PC-9 (cell line): Measurements from ENCODE around the gene ERAP2. TPM values are rescaled to one million over a fixed set of nuclear protein-coding genes. Genes with fewer than 3 reads are reported as not detected.

Experiments used
- BruUV-seq: library from RNA; stranded (reverse); fragments of 400-500 nt; replicated peaks from 2 replicates; lab custom pipeline; 2021; lab: Mats Ljungman, UMichigan
- CTCF ChIA-PET: fragments of 300-600 bp; sonication (Branson Sonifier 250); formaldehyde crosslinking; loops from one replicate; lab custom pipeline; 2022; ENCODE audit warnings: antibody characterized with exemption; lab: Charles Lee
- POLR2A ChIA-PET: fragments of 300-600 bp; sonication (Branson Sonifier 250); formaldehyde crosslinking; loops from one replicate; lab custom pipeline; 2022; ENCODE audit warnings: antibody characterized with exemption; ENCODE audit not compliant: unreplicated experiment; lab: Charles Lee
- DNase-seq, 2 experiments: peaks; one replicate each; pipeline versions ENCODE4 v3.0.0 to v3.0.0-alpha.2; 2015 to 2022; ENCODE audit warnings: mixed read lengths in 1 of 2
- H2AFZ ChIP-seq: fragments of 200-600 bp; sonication (generic); 2 replicates; pipeline ENCODE4 v1.8.1; 2017; ENCODE audit warnings: antibody characterized with exemption
- H3F3A ChIP-seq: fragments of 200-600 bp; sonication (generic); 2 replicates; pipeline ENCODE4 v1.8.1; 2017; ENCODE audit warnings: antibody characterized with exemption, mild to moderate bottlenecking, low read depth; ENCODE audit not compliant: insufficient read depth
- H3K27ac ChIP-seq: fragments of 200-600 bp; sonication (generic); 2 replicates; pipeline ENCODE4 v1.6.1; 2016; ENCODE audit warnings: mixed run types
- H3K27me3 ChIP-seq: fragments of 200-600 bp; sonication (generic); 2 replicates; pipeline ENCODE4 v1.6.1; 2016; ENCODE audit warnings: low read depth, mixed run types; ENCODE audit not compliant: insufficient read depth
- H3K36me3 ChIP-seq: fragments of 200-600 bp; sonication (generic); 2 replicates; pipeline ENCODE4 v1.6.1; 2016; ENCODE audit warnings: low read depth, mixed run types
- H3K4me1 ChIP-seq: fragments of 200-600 bp; sonication (generic); replicated peaks from 2 replicates; pipeline ENCODE4 v1.6.1; 2016; ENCODE audit warnings: mixed run types; ENCODE audit not compliant: insufficient read depth
- H3K4me2 ChIP-seq: fragments of 200-600 bp; sonication (generic); 2 replicates; pipeline ENCODE4 v1.6.1; 2017; ENCODE audit warnings: mixed run types
- H3K4me3 ChIP-seq: fragments of 200-600 bp; sonication (generic); 2 replicates; pipeline ENCODE4 v1.6.1; 2016; ENCODE audit warnings: mixed run types
- H3K79me2 ChIP-seq: fragments of 200-600 bp; sonication (generic); 2 replicates; pipeline ENCODE4 v1.6.1; 2017; ENCODE audit warnings: low read depth, mixed run types
- H3K9me2 ChIP-seq: fragments of 200-600 bp; sonication (generic); 2 replicates; pipeline ENCODE4 v1.8.1; 2017; ENCODE audit warnings: mild to moderate bottlenecking; ENCODE audit not compliant: insufficient read depth
- H3K9me3 ChIP-seq: fragments of 200-600 bp; sonication (generic); 2 replicates; pipeline ENCODE4 v1.8.1; 2016; ENCODE audit warnings: low read depth; ENCODE audit not compliant: insufficient read depth
- H4K20me1 ChIP-seq: fragments of 200-600 bp; sonication (generic); 2 replicates; pipeline ENCODE4 v1.8.1; 2017; ENCODE audit not compliant: insufficient read depth
- EZH2 ChIP-seq: fragments of 200-600 bp; sonication (generic); IDR thresholded peaks from 2 replicates; pipeline ENCODE4 v1.8.0; 2017; ENCODE audit warnings: antibody characterized with exemption, low read depth
- intact Hi-C: fragments of 100-400 bp; cut with micrococcal nuclease; formaldehyde crosslinking; loops from one replicate; pipeline ENCODE4 v1.10.0; 2022; ENCODE audit not compliant: unreplicated experiment
- total RNA-seq: library from RNA; stranded (reverse); gene quantifications from 2 replicates; pipeline ENCODE4 v1.2.3, GENCODE V29; 2021
- TF ChIP-seq, protein P1 (sequence below): fragments of 200-600 bp; sonication (generic); conservative IDR thresholded peaks from 2 replicates; pipeline ENCODE4 v1.6.1; 2017; ENCODE audit warnings: mixed run types, antibody characterized with exemption, mild to moderate bottlenecking, moderate library complexity

The ERAP2 gene
- total RNA-seq, 1 experiment from 2014 or later: 48.2 TPM

DNA sequence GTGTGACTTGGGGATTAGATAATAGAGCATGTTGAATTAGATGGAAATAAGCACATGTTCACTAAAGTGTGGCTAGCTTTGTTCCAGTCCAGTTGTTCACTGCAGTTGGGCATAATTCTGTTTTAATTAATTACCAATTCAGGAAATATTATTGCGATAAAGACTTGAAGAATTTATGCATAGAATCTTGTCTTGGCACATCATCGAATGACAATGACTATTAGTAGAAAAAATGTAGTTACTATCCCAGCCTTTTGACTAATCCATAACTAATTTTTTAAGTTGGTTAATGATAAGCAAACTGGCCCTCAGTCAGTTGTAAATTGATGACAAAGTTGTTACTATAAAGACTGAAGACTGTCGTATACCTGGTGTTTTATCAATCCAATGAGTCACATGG is 70.1 kb downstream of the ERAP2 start:
- no peaks in the 10 kb centered on the region for H3F3A ChIP-seq
- H3K36me3 ChIP-seq: no peaks in the 10 kb centered on the region
- no peak overlapping the region for H3K4me3 ChIP-seq
- H3K27ac ChIP-seq: no peak overlapping the region
- H3K9me2 ChIP-seq: no peaks in the 10 kb centered on the region
- H3K27me3 ChIP-seq: no peaks in the 10 kb centered on the region
- no peak for DNase-seq
- no peak overlapping the region for H3K4me2 ChIP-seq
- H3K79me2 ChIP-seq: peaks cover 25% of the 10 kb centered on the region
- H3K4me1 ChIP-seq: no peaks in the 10 kb centered on the region
- H4K20me1 ChIP-seq: no peaks in the 10 kb centered on the region
- no TSS peak for BruUV-seq
- no peak overlapping the region for H2AFZ ChIP-seq
- intact Hi-C loops: no loop called here
- H3K9me3 ChIP-seq: no peaks in the 10 kb centered on the region
- POLR2A ChIA-PET: no interaction called here
- CTCF ChIA-PET: no interaction called here
- TF ChIP-seq EZH2: no peak
- TF ChIP-seq, protein P1, sequence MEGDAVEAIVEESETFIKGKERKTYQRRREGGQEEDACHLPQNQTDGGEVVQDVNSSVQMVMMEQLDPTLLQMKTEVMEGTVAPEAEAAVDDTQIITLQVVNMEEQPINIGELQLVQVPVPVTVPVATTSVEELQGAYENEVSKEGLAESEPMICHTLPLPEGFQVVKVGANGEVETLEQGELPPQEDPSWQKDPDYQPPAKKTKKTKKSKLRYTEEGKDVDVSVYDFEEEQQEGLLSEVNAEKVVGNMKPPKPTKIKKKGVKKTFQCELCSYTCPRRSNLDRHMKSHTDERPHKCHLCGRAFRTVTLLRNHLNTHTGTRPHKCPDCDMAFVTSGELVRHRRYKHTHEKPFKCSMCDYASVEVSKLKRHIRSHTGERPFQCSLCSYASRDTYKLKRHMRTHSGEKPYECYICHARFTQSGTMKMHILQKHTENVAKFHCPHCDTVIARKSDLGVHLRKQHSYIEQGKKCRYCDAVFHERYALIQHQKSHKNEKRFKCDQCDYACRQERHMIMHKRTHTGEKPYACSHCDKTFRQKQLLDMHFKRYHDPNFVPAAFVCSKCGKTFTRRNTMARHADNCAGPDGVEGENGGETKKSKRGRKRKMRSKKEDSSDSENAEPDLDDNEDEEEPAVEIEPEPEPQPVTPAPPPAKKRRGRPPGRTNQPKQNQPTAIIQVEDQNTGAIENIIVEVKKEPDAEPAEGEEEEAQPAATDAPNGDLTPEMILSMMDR: no peak

DNA sequence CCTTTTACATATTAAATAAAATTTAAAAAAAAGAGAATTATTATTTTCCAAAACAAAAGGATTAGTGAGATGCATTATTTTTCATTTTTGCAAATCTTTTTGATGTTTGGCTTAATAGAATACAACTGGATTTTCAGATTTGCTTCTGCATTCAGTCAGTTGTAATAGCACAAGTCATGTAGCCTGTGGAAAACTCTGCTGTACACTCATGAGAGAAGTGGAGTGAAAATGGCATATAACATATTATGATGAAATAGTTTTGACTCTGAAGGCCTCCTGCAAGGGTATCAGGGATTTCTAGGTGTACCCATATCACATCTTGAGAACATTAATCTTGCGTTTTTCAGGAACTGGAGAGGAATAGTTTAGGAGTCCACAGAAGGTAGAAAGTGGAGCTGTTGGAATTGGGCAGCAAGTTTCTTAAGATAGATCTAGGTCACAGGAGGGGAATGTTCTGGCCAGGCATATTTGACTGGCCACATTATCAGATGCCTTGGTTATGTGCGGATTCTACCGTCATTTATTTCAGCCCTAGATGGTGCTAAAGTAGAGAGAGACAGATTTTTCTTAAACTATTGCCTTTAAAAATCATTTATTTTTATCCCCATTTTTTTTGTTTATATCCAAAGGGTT is 75.9 kb downstream of the ERAP2 start:
- H4K20me1 ChIP-seq: no peaks in the 10 kb centered on the region; the same call in 1 of the 2 replicates
- ChIA-PET CTCF (no interaction called here), POLR2A (interaction anchor here (0.5 kb wide), 1 partner anchor 38 kb away, joined by 4 read pairs; no protein-coding TSS in a partner anchor)
- BruUV-seq: no TSS peak
- H3K9me2 ChIP-seq: no peaks in the 10 kb centered on the region
- TF ChIP-seq, protein P1: no peak
- TF ChIP-seq EZH2: no peak
- H3K4me1 ChIP-seq: no peaks in the 10 kb centered on the region
- H3K27ac ChIP-seq: no peak overlapping the region
- peaks cover 31% of the 10 kb centered on the region for H3K79me2 ChIP-seq
- H3K27me3 ChIP-seq: no peaks in the 10 kb centered on the region
- H2AFZ ChIP-seq: no peak overlapping the region
- DNase-seq: no peak
- no peaks in the 10 kb centered on the region; the same call in 1 of the 2 replicates for H3K9me3 ChIP-seq
- H3K4me2 ChIP-seq: no peak overlapping the region
- H3K36me3 ChIP-seq: no peaks in the 10 kb centered on the region
- no peak overlapping the region for H3K4me3 ChIP-seq
- H3F3A ChIP-seq: no peaks in the 10 kb centered on the region
- intact Hi-C loops: no loop called here

DNA sequence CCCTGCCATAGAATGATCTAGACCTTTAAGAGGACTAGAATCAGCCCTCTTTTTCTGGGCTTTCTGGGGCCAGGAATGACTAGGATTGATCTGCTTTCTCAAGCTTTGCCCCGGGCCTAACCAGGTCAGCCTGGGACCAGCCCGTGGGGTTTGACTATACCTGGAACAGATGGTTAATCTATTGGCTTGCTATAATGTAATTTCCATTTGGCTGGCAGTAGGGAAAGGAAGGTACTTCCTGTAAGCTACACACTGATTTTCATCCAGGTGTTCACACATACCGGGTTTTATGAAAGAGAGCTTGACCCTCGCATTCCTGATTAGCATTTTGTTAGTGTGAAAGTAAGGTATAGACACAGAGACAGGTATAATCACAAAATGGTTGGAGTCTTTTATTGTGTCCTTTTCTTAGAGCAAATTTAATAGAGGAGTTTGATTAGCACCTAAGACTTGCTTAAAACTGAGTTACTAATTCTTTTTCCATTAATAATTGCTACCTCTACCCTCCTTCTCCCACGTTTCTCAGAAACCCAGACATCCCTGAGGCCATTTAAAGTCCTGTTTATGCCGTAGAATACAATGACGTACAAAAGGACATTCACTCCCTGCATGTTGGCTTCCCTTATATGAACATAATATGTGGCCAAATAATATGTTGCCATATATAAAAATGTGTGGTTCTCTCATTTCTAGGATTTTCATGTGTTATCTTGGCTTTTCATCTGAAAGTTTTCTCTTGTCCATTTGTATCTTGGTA is 76.9 kb downstream of the ERAP2 start:
- H3K9me3 ChIP-seq: no peaks in the 10 kb centered on the region; the same call in 1 of the 2 replicates
- H3K79me2 ChIP-seq: peaks cover 32% of the 10 kb centered on the region
- H3K4me1 ChIP-seq: no peaks in the 10 kb centered on the region
- H3K4me3 ChIP-seq: no peak overlapping the region
- POLR2A ChIA-PET: interaction anchor here (0.5 kb wide), 1 partner anchor 39 kb away, joined by 4 read pairs; no protein-coding TSS in a partner anchor
- DNase-seq: no peak
- H3K36me3 ChIP-seq: no peaks in the 10 kb centered on the region
- H4K20me1 ChIP-seq: no peaks in the 10 kb centered on the region; the same call in 1 of the 2 replicates
- no peak overlapping the region for H3K4me2 ChIP-seq
- H2AFZ ChIP-seq: no peak overlapping the region
- H3K9me2 ChIP-seq: no peaks in the 10 kb centered on the region
- CTCF ChIA-PET: no interaction called here
- no peaks in the 10 kb centered on the region for H3F3A ChIP-seq
- intact Hi-C loops: no loop called here
- H3K27me3 ChIP-seq: no peaks in the 10 kb centered on the region
- no peak overlapping the region for H3K27ac ChIP-seq
- TF ChIP-seq EZH2: no peak
- TF ChIP-seq, protein P1: no peak
- no TSS peak for BruUV-seq
